Kidney (tissue), 14 donors: ENCODE results near the gene PDE10A. TPM values are rescaled to one million over a fixed set of nuclear protein-coding genes. Genes with fewer than 3 reads are reported as not detected.

Source experiments
- DNase-seq, 5 donors: peaks; one replicate each; pipeline ENCODE4 v3.0.0-alpha.2; 2013 to 2020
- FAIRE-seq: peaks from 2 replicates; lab custom pipeline; 2012; peaks lifted over from hg19 to GRCh38; lab: Jason Lieb, UNC
- H3K27ac ChIP-seq, 2 donors: one replicate each; pipeline ENCODE4 v1.7.0; 2013; ENCODE audit warnings: low read depth in 2 of 2, low read length in 2 of 2, inconsistent platforms in 1 of 2
- H3K27me3 ChIP-seq: one replicate; pipeline ENCODE4 v1.7.1; 2013; ENCODE audit warnings: low read length, inconsistent platforms; ENCODE audit not compliant: control insufficient read depth, insufficient read depth
- H3K36me3 ChIP-seq, 3 donors: one replicate each; pipeline versions ENCODE4 v1.7.0 to v1.7.1; 2013; ENCODE audit warnings: low read length in 3 of 3, control low read depth in 1 of 3, inconsistent platforms in 1 of 3; ENCODE audit not compliant: insufficient read depth in 3 of 3, control insufficient read depth in 2 of 3
- H3K4me1 ChIP-seq, 3 donors: one replicate each; pipeline versions ENCODE4 v1.7.0 to v1.7.1; 2013; ENCODE audit warnings: low read length in 3 of 3, inconsistent platforms in 1 of 3, low read depth in 1 of 3; ENCODE audit not compliant: control insufficient read depth in 2 of 3, insufficient read depth in 2 of 3
- H3K4me3 ChIP-seq, 3 donors: one replicate each; pipeline versions ENCODE4 v1.7.0 to v1.8.1; 2013; ENCODE audit warnings: low read length in 3 of 3, control low read depth in 1 of 3, inconsistent platforms in 1 of 3
- H3K9ac ChIP-seq, 3 donors: one replicate each; pipeline versions ENCODE4 v1.7.0 to v1.7.1; 2013; ENCODE audit warnings: low read length in 3 of 3, control low read depth in 1 of 3, inconsistent platforms in 1 of 3
- H3K9me3 ChIP-seq, 3 donors: one replicate each; pipeline versions ENCODE4 v1.7.0 to v1.7.1; 2013; ENCODE audit warnings: low read length in 3 of 3, control low read depth in 1 of 3, inconsistent platforms in 1 of 3; ENCODE audit not compliant: control insufficient read depth in 2 of 3, insufficient read depth in 1 of 3
- CTCF ChIP-seq: IDR thresholded peaks from 3 replicates; pipeline ENCODE4 v1.5.1; 2012; ENCODE audit warnings: mild to moderate bottlenecking, moderate library complexity, borderline replicate concordance; ENCODE audit not compliant: insufficient read depth; ENCODE audit errors: extremely low read depth
- intact Hi-C: fragments of 100-400 bp; cut with DNase I; formaldehyde crosslinking; loops from one replicate; pipeline ENCODE4 v1.11.1; 2022
- polyA plus RNA-seq: library from polyadenylated mRNA; stranded (reverse); fragments of 350-450 nt; fragmentation: Illumina TruSeq; extraction: RNeasy Lipid Tissue Mini Kit (QIAGEN cat#74804); gene quantifications from one replicate; pipeline ENCODE4 v1.2.3, GENCODE V29; 2014; ENCODE audit warnings: low read depth, low replicate concordance; ENCODE audit not compliant: insufficient read depth
- total RNA-seq: library from RNA; stranded (reverse); fragmentation: NEBNext Ultra II Directional; extraction: Animal tissue kit (Norgen Biotek cat#: 25700); gene quantifications from one replicate; pipeline ENCODE4 v1.2.1, GENCODE V29; 2021
- donor health status: control.
- donor health status: control.
- donor health status: control.
- donor health status: control.
- donor health status: control.
- donor health status: DM: yes; HTN: yes; CAD: no.
- donor health status: Normal renal cell carcinoma (clear cell type).

The PDE10A gene
- total and polyA plus RNA-seq, 2 donors from 2014 or later: 4.8 to 23.1 TPM

GRCh38 chr6:165441181-165441580 is 221.9 kb downstream of the PDE10A start:
- Histone ChIP-seq H3K9ac (no peak overlapping the region), H3K36me3 (no peaks in the 10 kb centered on the region), H3K27me3 (no peaks in the 10 kb centered on the region), H3K27ac (no peak overlapping the region), H3K4me3 (no peak overlapping the region), H3K9me3 (peaks cover 0 to 5% (median 0%) of the 10 kb centered on the region in 3 donors), H3K4me1 (no peaks in the 10 kb centered on the region)
- peak in 1 of 5 donors; percentile 9 for DNase-seq
- intact Hi-C loops: no loop called here
- FAIRE-seq: no peak
- no peak for TF ChIP-seq CTCF

DNA sequence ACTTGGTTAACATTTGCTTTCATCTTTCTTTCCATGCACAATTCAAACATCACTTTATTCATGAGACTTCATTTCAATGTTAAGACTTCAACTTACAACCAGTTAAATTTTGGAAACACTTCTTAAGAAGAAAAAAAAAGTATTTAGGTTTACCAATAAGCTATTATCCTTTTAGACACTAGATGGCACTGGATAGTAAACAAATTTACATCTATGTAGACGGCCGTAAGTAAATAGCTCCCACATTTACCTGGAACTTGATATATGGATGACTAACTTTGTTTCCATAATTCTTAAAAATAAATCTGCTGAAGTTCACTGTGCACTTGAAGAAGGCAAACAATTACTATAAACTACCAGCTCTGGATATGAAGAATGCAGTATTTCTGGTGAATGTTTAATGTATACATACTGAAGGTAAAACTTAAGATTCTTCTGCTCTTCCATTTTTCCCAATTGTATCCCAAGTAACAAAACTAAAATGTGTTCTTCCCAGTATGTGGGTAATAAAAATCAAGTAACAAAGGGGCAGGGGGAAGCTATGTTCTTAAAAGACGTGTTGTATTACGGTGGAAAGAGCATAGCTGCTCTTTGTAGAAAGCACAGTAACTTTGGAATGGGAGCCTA is 223.0 kb downstream of the PDE10A start:
- peak; percentile 44 for TF ChIP-seq CTCF
- peaks cover 0 to 5% (median 0%) of the 10 kb centered on the region in 3 donors for H3K9me3 ChIP-seq
- no peaks in the 10 kb centered on the region for H3K4me1 ChIP-seq
- no peak overlapping the region for H3K4me3 ChIP-seq
- intact Hi-C loops: no loop called here
- peak; percentile 98 for FAIRE-seq
- no peaks in the 10 kb centered on the region for H3K27me3 ChIP-seq
- H3K36me3 ChIP-seq: no peaks in the 10 kb centered on the region
- no peak overlapping the region for H3K27ac ChIP-seq
- H3K9ac ChIP-seq: no peak overlapping the region
- DNase-seq: peak in 2 of 5 donors; percentile 73 to 74

GRCh38 chr6:165426892-165427291 is 236.1 kb downstream of the PDE10A start:
- Histone ChIP-seq H3K27me3 (no peaks in the 10 kb centered on the region), H3K4me3 (no peak overlapping the region), H3K36me3 (peaks cover 0 to 4% (median 0%) of the 10 kb centered on the region in 3 donors), H3K4me1 (no peaks in the 10 kb centered on the region), H3K9me3 (no peaks in the 10 kb centered on the region), H3K9ac (no peak overlapping the region), H3K27ac (no peak overlapping the region)
- DNase-seq: no peak
- no peak for TF ChIP-seq CTCF
- intact Hi-C loops: no loop called here
- no peak for FAIRE-seq
